ENCODE measurements around the gene SLC39A12.
A peak's percentile ranks its signal among the peaks of the same experiment; 100 is the strongest.

Gene SLC39A12

GRCh38 chr10:17963431-17963830 is 11.7 kb downstream of the SLC39A12 start:
- DNase-seq (ENCODE audit: low read depth) = no peak

- DNase-seq (ENCODE audit: low read depth) = no peak
Observed at GRCh38 chr10:17965649-17966235, 14.0 kb downstream of the SLC39A12 start.

GRCh38 chr10:17974505-17974904 is 22.8 kb downstream of the SLC39A12 start:
- no peak for DNase-seq (ENCODE audit: low read depth)

GRCh38 chr10:17980846-17981565 is 29.3 kb downstream of the SLC39A12 start:
- no peak for DNase-seq (ENCODE audit: low read depth)

- peak; percentile 68 for DNase-seq (ENCODE audit: low read depth)
Observed at GRCh38 chr10:17981766-17982380, 30.2 kb downstream of the SLC39A12 start.

- no peak for DNase-seq (ENCODE audit: low read depth)
Observed at GRCh38 chr10:17984056-17984455, 32.3 kb downstream of the SLC39A12 start.

GRCh38 chr10:17984563-17984962 is 32.8 kb downstream of the SLC39A12 start:
- DNase-seq (ENCODE audit: low read depth) = no peak

- DNase-seq (ENCODE audit: low read depth) = peak; percentile 77
Observed at GRCh38 chr10:17989908-17990767, 38.4 kb downstream of the SLC39A12 start.

- DNase-seq (ENCODE audit: low read depth) = no peak
Observed at GRCh38 chr10:17992266-17992665, 40.5 kb downstream of the SLC39A12 start.

GRCh38 chr10:17993361-17993760 is 41.6 kb downstream of the SLC39A12 start:
- no peak for DNase-seq (ENCODE audit: low read depth)

GRCh38 chr10:18000601-18001000 is 48.9 kb downstream of the SLC39A12 start:
- DNase-seq (ENCODE audit: low read depth) = no peak

GRCh38 chr10:18005445-18005780 is 53.7 kb downstream of the SLC39A12 start:
- DNase-seq (ENCODE audit: low read depth) = no peak

- no peak for DNase-seq (ENCODE audit: low read depth)
Observed at GRCh38 chr10:18005781-18006456, 54.2 kb downstream of the SLC39A12 start.

GRCh38 chr10:18008986-18009385 is 57.3 kb downstream of the SLC39A12 start:
- no peak for DNase-seq (ENCODE audit: low read depth)

GRCh38 chr10:18010050-18010449 is 58.3 kb downstream of the SLC39A12 start:
- DNase-seq (ENCODE audit: low read depth) = no peak

GRCh38 chr10:18020523-18020922 is 68.8 kb downstream of the SLC39A12 start:
- no peak for DNase-seq (ENCODE audit: low read depth)

- DNase-seq (ENCODE audit: low read depth) = no peak
Observed at GRCh38 chr10:18021725-18022480, 70.2 kb downstream of the SLC39A12 start.

- DNase-seq (ENCODE audit: low read depth) = no peak
Observed at GRCh38 chr10:18043148-18044006, 91.7 kb downstream of the SLC39A12 start.

GRCh38 chr10:18044976-18045720 is 93.4 kb downstream of the SLC39A12 start:
- peak; percentile 19 for DNase-seq (ENCODE audit: low read depth)

GRCh38 chr10:18056583-18056982 is 104.9 kb downstream of the SLC39A12 start:
- no peak for DNase-seq (ENCODE audit: low read depth)

All from HS-5 (cell line).